AG10803 (cell line): ENCODE results near the gene DUSP5.
A peak's percentile ranks its signal among the peaks of the same experiment; 100 is the strongest.

Experiments used
- DNase-seq: peaks from one replicate; pipeline ENCODE4 v3.0.0; 2010; ENCODE audit warnings: low read depth
- H3K4me3 ChIP-seq: 2 replicates; pipeline ENCODE4 v1.5.1; 2011; ENCODE audit warnings: mild to moderate bottlenecking, low read length, control low read depth
- CTCF ChIP-seq: conservative IDR thresholded peaks from 2 replicates; pipeline ENCODE4 v1.5.1; 2011; ENCODE audit warnings: mild to moderate bottlenecking, low read length, control low read depth, inconsistent platforms

The DUSP5 gene

GRCh38 chr10:110501142-110501937 is 3.6 kb downstream of the DUSP5 start:
- DNase-seq: peak; percentile 90
- H3K4me3 ChIP-seq: peak overlapping the region; percentile 35
- no peak for TF ChIP-seq CTCF

- no peak for DNase-seq
- H3K4me3 ChIP-seq: no peak overlapping the region; the same call in 1 of the 2 replicates
- TF ChIP-seq CTCF: no peak
Measured at GRCh38 chr10:110502072-110502845, 4.6 kb downstream of the DUSP5 start.

GRCh38 chr10:110502851-110503301 is 5.2 kb downstream of the DUSP5 start:
- H3K4me3 ChIP-seq: peak overlapping the region; percentile 23
- no peak for TF ChIP-seq CTCF
- DNase-seq: peak; percentile 96

- TF ChIP-seq CTCF: no peak
- peak overlapping the region; percentile 23 for H3K4me3 ChIP-seq
Measured at GRCh38 chr10:110503528-110504110, 5.9 kb downstream of the DUSP5 start.

GRCh38 chr10:110504111-110504735 is 6.5 kb downstream of the DUSP5 start:
- DNase-seq: peak; percentile 82
- peak overlapping the region; percentile 11 for H3K4me3 ChIP-seq
- no peak for TF ChIP-seq CTCF

More at GRCh38 chr10:110503528-110504110, 5.9 kb downstream of the DUSP5 start:
- no peak for DNase-seq

- TF ChIP-seq CTCF: no peak
- no peak for DNase-seq
- H3K4me3 ChIP-seq: no peak overlapping the region
Measured at GRCh38 chr10:110505130-110505770, 7.5 kb downstream of the DUSP5 start.
